ENCODE data around the gene CFAP53.

CFAP53 gene

DNA sequence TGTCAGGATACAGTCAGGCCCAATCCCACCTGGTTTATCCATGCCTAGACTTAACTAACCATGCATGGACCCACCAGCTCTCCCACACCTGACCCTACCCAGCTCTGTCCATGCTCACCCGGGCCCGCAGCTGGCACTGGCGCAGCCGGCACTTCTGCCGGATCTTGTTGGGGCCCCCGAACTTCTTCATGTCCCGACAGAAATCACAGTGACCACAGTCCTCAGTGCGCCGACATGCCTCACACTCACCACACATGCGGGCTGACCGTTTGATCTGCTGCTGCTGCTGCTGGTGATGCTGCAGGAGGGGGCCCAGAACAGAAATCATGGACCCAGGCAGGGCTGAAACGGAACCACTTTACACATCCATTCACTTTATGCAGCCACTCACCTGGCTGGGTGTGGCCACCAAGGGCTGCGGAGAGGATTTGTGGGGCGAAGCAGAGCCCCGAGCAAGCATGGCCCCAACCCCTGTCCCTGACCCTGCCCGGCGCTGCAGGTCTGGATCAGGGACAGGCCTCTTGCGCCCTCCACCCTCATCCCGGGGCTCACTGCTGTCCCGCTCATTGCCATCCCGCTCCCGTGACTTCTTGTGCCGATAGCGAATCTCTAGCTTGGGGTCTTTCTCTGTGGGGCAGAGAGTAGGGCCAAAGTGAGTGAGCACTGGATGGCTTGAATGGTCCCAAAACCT, 19.5 kb upstream of the CFAP53 start:
- Mint-ChIP-seq H3K4me3 (peak overlapping the region; percentile 97), H3K36me3 (ENCODE audit: low read depth) (peaks cover 41% of the 10 kb centered on the region), H3K27me3 (ENCODE audit: low read depth, poor library complexity) (peaks cover 6% of the 10 kb centered on the region), H3K27ac (no peak overlapping the region), H3K4me1 (peaks cover 34% of the 10 kb centered on the region), H3K9me3 (no peaks in the 10 kb centered on the region)
- TF ChIP-seq, protein P1, sequence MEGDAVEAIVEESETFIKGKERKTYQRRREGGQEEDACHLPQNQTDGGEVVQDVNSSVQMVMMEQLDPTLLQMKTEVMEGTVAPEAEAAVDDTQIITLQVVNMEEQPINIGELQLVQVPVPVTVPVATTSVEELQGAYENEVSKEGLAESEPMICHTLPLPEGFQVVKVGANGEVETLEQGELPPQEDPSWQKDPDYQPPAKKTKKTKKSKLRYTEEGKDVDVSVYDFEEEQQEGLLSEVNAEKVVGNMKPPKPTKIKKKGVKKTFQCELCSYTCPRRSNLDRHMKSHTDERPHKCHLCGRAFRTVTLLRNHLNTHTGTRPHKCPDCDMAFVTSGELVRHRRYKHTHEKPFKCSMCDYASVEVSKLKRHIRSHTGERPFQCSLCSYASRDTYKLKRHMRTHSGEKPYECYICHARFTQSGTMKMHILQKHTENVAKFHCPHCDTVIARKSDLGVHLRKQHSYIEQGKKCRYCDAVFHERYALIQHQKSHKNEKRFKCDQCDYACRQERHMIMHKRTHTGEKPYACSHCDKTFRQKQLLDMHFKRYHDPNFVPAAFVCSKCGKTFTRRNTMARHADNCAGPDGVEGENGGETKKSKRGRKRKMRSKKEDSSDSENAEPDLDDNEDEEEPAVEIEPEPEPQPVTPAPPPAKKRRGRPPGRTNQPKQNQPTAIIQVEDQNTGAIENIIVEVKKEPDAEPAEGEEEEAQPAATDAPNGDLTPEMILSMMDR (IDR thresholded peaks at IDR 0.05): no peak
- no peak for DNase-seq

DNA sequence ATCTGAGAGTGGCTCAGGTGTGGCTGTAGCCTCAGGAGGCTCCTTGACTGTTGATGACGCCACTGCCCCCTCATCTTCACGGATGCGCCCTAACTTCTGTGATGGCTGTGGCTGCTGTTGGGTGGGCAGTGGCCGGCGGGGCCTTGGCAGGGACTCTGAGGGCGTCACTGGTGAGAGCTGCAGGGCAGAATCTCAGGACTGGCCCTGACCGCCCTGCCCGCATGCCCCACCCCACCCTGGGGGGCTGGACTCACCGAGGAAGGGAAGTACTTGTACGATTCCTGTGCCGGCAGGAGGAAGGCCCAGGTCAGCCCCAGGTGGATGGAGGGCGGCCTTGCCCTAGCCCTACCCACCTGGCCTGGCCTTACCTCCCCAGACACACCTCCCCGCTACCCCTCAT, 18.8 kb upstream of the CFAP53 start:
- peaks cover 41% of the 10 kb centered on the region for H3K4me1 Mint-ChIP-seq
- TF ChIP-seq, protein P1 (IDR thresholded peaks at IDR 0.05): no peak
- no peak overlapping the region for H3K4me3 Mint-ChIP-seq
- no peak for DNase-seq
- peaks cover 6% of the 10 kb centered on the region for H3K27me3 Mint-ChIP-seq (ENCODE audit: low read depth, poor library complexity)
- no peaks in the 10 kb centered on the region for H3K9me3 Mint-ChIP-seq
- H3K27ac Mint-ChIP-seq: no peak overlapping the region
- peaks cover 48% of the 10 kb centered on the region for H3K36me3 Mint-ChIP-seq (ENCODE audit: low read depth)

GRCh38 chr18:50284255-50284885, 18.1 kb upstream of the CFAP53 start:
- Mint-ChIP-seq H3K36me3 (ENCODE audit: low read depth) (peaks cover 51% of the 10 kb centered on the region), H3K4me1 (peaks cover 45% of the 10 kb centered on the region), H3K27me3 (ENCODE audit: low read depth, poor library complexity) (peaks cover 6% of the 10 kb centered on the region), H3K27ac (peak overlapping the region; percentile 68), H3K4me3 (peak overlapping the region; percentile 50), H3K9me3 (no peaks in the 10 kb centered on the region)
- no peak for DNase-seq
- TF ChIP-seq, protein P1 (IDR thresholded peaks at IDR 0.05): no peak

DNA sequence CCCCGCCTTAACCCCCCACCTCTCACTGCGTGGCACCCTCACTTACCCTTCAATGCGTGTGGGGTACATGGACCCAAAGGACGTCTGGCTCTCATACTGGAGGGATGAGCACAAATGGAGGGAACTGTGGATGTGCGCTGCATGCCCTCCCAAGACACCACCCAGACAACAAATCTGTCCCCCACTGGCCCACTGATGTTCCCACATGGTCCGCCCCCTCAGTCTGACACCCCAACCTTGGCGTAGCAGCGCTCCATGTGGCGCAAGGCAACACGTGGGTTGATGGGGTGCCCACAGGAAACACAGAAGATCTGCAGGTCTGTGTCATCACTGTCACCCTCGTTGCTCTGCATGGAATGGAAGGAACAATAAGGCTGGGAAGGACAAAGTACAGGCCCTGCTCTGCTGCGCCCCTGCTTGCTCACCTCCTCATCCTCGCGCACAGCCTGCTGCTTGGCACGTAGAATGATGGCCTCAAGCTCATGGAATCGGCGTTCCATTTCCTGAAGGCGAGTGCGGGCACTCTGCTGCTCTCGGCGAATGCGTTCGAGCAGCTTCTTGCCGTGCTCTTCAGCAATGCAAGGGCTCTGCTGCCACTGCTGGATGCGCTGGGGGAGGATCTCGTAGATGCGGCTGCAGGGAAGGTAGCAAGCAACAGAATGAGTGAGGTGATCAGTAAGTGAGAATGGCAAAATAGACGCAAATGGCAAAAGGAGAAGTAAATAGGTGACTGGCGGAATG, 17.3 kb upstream of the CFAP53 start:
- H3K27me3 Mint-ChIP-seq (ENCODE audit: low read depth, poor library complexity): peaks cover 6% of the 10 kb centered on the region
- peak overlapping the region; percentile 50 for H3K4me3 Mint-ChIP-seq
- H3K36me3 Mint-ChIP-seq (ENCODE audit: low read depth): peaks cover 59% of the 10 kb centered on the region
- no peaks in the 10 kb centered on the region for H3K9me3 Mint-ChIP-seq
- DNase-seq: no peak
- TF ChIP-seq, protein P1 (IDR thresholded peaks at IDR 0.05): no peak
- peak overlapping the region; percentile 68 for H3K27ac Mint-ChIP-seq
- peaks cover 47% of the 10 kb centered on the region for H3K4me1 Mint-ChIP-seq

DNA sequence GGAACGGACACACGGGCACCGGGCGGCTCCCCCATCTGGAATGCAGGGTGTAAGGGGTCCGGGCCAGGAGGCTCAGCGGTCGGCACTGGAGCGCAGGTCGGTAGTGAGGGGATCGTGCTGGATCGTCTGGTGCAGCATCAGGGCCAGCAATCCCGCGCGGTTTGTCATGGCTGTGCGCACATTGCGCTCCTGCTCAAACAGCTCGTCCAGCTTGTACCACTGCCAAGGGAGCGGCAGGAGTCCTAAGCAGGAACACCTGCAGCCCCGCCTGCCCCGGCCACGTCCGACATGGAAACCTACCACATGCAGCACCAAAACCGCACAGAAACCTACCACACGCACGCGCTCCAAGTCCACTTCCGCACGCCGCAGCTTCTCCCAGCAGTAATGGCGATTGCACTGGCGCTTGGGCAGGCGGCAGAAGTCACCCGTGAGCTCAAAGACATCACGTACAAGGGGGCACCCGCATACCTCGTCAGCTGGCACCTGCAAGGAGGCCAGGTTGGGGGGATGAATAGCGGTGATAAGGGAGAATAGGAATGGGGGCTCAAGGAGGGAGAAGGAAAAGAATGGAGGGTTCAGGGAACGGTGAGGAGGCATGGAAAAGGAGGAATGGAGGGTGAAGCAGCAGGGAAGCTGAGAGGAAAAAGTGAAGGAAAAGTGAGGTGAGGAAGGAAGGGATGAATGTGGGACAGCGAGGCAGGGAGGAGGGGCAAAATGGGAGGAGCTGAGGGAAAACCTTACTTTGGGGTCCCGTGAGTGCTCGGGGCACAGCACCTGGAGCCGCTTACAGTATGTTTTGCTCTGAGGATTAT, 16.4 kb upstream of the CFAP53 start:
- Mint-ChIP-seq H3K27me3 (ENCODE audit: low read depth, poor library complexity) (peaks cover 1% of the 10 kb centered on the region), H3K4me3 (peak overlapping the region; percentile 96), H3K36me3 (ENCODE audit: low read depth) (peaks cover 65% of the 10 kb centered on the region), H3K27ac (no peak overlapping the region), H3K4me1 (peaks cover 47% of the 10 kb centered on the region), H3K9me3 (no peaks in the 10 kb centered on the region)
- TF ChIP-seq, protein P1 (IDR thresholded peaks at IDR 0.05): no peak
- no peak for DNase-seq
